Loucy (cell line): ENCODE results near the gene MDFI.

Experiments
- CTCF ChIP-seq: fragments of 200-600 bp; sonication (generic); conservative IDR thresholded peaks from 2 replicates; pipeline ENCODE4 v1.5.1; 2014; ENCODE audit warnings: mild to moderate bottlenecking, antibody characterized with exemption, low read length
- EZH2phosphoT487 ChIP-seq: fragments of 200-600 bp; IDR thresholded peaks from 2 replicates; pipeline ENCODE4 v1.6.1; 2018; ENCODE audit warnings: antibody characterized with exemption, mild to moderate bottlenecking, moderate library complexity, borderline replicate concordance

GRCh38 chr6:41634657-41635056 lies 3.6 kb upstream of the MDFI start:
- TF ChIP-seq CTCF (no peak), EZH2phosphoT487 (no peak)
